GM12878 (cell line): ENCODE data around the gene BNIP3. TPM values are rescaled to one million over a fixed set of nuclear protein-coding genes. Genes with fewer than 3 reads are reported as not detected.

Experiments used
- ATAC-seq: fragments of 200-7000 bp; cut with Tn5 transposase; 3 replicates; pipeline ENCODE4 v1.9.1; 2020; ENCODE audit warnings: mild to moderate bottlenecking, moderate library complexity
- BruUV-seq: library from RNA; stranded (reverse); fragments of 400-500 nt; replicated peaks from 2 replicates; lab custom pipeline; 2021; lab: Mats Ljungman, UMichigan
- CTCF ChIA-PET: fragments of 300-600 bp; sonication (Branson Sonifier 250); formaldehyde crosslinking; extraction: SDS; loops from one replicate; lab custom pipeline; 2021; ENCODE audit warnings: inconsistent platforms; lab: Yijun Ruan, JAX
- POLR2A ChIA-PET: fragments of 350-600 bp; formaldehyde crosslinking; extraction: SDS; loops from one replicate; lab custom pipeline; 2021; ENCODE audit warnings: inconsistent platforms; lab: Charles Lee
- RAD21 ChIA-PET: fragments of 300-600 bp; sonication (Branson Sonifier 250); formaldehyde crosslinking; loops from one replicate; lab custom pipeline; 2023; ENCODE audit warnings: antibody characterized with exemption; ENCODE audit not compliant: unreplicated experiment; lab: Charles Lee
- SMC1A ChIA-PET: fragments of 300-600 bp; sonication (Branson Sonifier 250); formaldehyde crosslinking; loops from one replicate; lab custom pipeline; 2023; ENCODE audit not compliant: unreplicated experiment, uncharacterized antibody; lab: Charles Lee
- DNase-seq: peaks from one replicate; pipeline ENCODE4 v3.0.0-alpha.2; 2011; ENCODE audit warnings: low read depth, low spot score
- FAIRE-seq: peaks from 3 replicates; lab custom pipeline; 2011; peaks lifted over from hg19 to GRCh38; lab: Jason Lieb, UNC
- H2AFZ ChIP-seq: 2 replicates; pipeline ENCODE4 v1.6.0; 2011; ENCODE audit warnings: low read depth, low read length, control low read depth; ENCODE audit not compliant: control insufficient read depth
- H3K27ac ChIP-seq: 2 replicates; pipeline ENCODE4 v1.5.1; 2011; ENCODE audit warnings: control low read depth; ENCODE audit not compliant: control insufficient read depth, insufficient read depth
- H3K27me3 ChIP-seq, 2 experiments: replicated peaks in 1 of 2; 2 replicates each; pipeline versions ENCODE4 v1.6.0 to v1.6.1; 2011; ENCODE audit warnings: low read length in 1 of 2; ENCODE audit not compliant: control insufficient read depth in 2 of 2, insufficient read depth in 2 of 2
- H3K36me3 ChIP-seq, 2 experiments: 2 replicates each; pipeline ENCODE4 v1.5.1; 2011; ENCODE audit warnings: low read length in 1 of 2; ENCODE audit not compliant: control insufficient read depth in 2 of 2, insufficient read depth in 2 of 2
- H3K4me1 ChIP-seq: 2 replicates; pipeline ENCODE4 v1.6.1; 2011; ENCODE audit warnings: mild to moderate bottlenecking, low read length, moderate library complexity, mixed read lengths; ENCODE audit not compliant: control insufficient read depth, insufficient read depth
- H3K4me2 ChIP-seq: 2 replicates; pipeline ENCODE4 v1.6.0; 2011; ENCODE audit warnings: control low read depth; ENCODE audit not compliant: control insufficient read depth, insufficient read depth
- H3K4me3 ChIP-seq: fragments of 200-600 bp; sonication (generic); 2 replicates; pipeline ENCODE4 v1.5.1; 2016
- H3K79me2 ChIP-seq: 2 replicates; pipeline ENCODE4 v1.6.0; 2011; ENCODE audit warnings: low read length; ENCODE audit not compliant: control insufficient read depth, insufficient read depth
- H3K9ac ChIP-seq: 2 replicates; pipeline ENCODE4 v1.8.0; 2011; ENCODE audit warnings: low read length, control low read depth, mixed read lengths; ENCODE audit not compliant: control insufficient read depth, insufficient read depth
- H3K9me3 ChIP-seq: replicated peaks from 3 replicates; pipeline ENCODE4 v1.5.1; 2011; ENCODE audit warnings: mild to moderate bottlenecking, low read length; ENCODE audit not compliant: control insufficient read depth, insufficient read depth
- H4K20me1 ChIP-seq: 2 replicates; pipeline ENCODE4 v1.6.0; 2011; ENCODE audit not compliant: control insufficient read depth, insufficient read depth
- EGR1 ChIP-seq, 2 experiments: IDR thresholded peaks; 1 replicate in 1 of 2; 2 replicates in 1 of 2; pipeline ENCODE4 v1.6.1; 2011 to 2012; ENCODE audit warnings: low read depth in 2 of 2, low read length in 2 of 2, borderline replicate concordance in 1 of 2, mild to moderate bottlenecking in 1 of 2, moderate library complexity in 1 of 2
- HDGF ChIP-seq: fragments of 450-650 bp; IDR thresholded peaks from 2 replicates; pipeline ENCODE4 v1.6.1; 2016; ENCODE audit warnings: antibody characterized with exemption
- IKZF1 ChIP-seq: fragments of 450-650 bp; conservative IDR thresholded peaks from 2 replicates; pipeline ENCODE4 v1.6.1; 2017; ENCODE audit warnings: antibody characterized with exemption, mild to moderate bottlenecking
- LARP7 ChIP-seq: fragments of 450-650 bp; IDR thresholded peaks from 2 replicates; pipeline ENCODE4 v1.6.1; 2017; ENCODE audit warnings: mild to moderate bottlenecking
- SRF ChIP-seq, 2 experiments: IDR thresholded peaks; 2 replicates each; pipeline ENCODE4 v1.6.1; 2011; ENCODE audit warnings: low read depth in 2 of 2, low read length in 2 of 2, mild to moderate bottlenecking in 1 of 2, moderate library complexity in 1 of 2
- ZZZ3 ChIP-seq: IDR thresholded peaks from 2 replicates; pipeline ENCODE4 v1.6.1; 2011; ENCODE audit warnings: low read depth; ENCODE audit not compliant: control insufficient read depth, insufficient read length
- WGBS: methylation state at CpG from one replicate; pipeline ENCODE4 v1.1.6; 2016; ENCODE audit warnings: low lambda C conversion rate; ENCODE audit not compliant: insufficient replicate concordance, insufficient coverage; ENCODE audit errors: missing lambda C conversion rate; 5-methylcytosine and 5-hydroxymethylcytosine counted together
- in situ Hi-C: fragments of 300-500 bp; cut with MboI; formaldehyde crosslinking; loops from 9 replicates; pipeline ENCODE4 v1.14.3; 2018; ENCODE audit warnings: mixed read lengths
- intact Hi-C: fragments of 100-400 bp; cut with micrococcal nuclease; formaldehyde crosslinking; loops from one replicate; pipeline ENCODE4 v1.14.2; 2022; ENCODE audit not compliant: unreplicated experiment
- polyA plus RNA-seq, 11 experiments: library from polyadenylated mRNA; depleted of rRNA in 4 of 11; unstranded in 6 of 11; stranded (reverse) in 5 of 11; fragments of >200 nt; fragmentation: Nextera tagmentation in 4 of 11; fragmentation: Illumina TruSeq in 1 of 11; extraction: Ambion mirVana in 4 of 11; extraction: Trizol in 1 of 11; gene quantifications; 1 replicate in 1 of 11; 2 replicates in 10 of 11; pipeline versions ENCODE4 v1.2.1 to v1.2.3, GENCODE V29; 2011 to 2016; ENCODE audit warnings: inconsistent platforms in 2 of 11, missing spikeins in 2 of 11, low read depth in 1 of 11
- total RNA-seq, 4 experiments: library from RNA; depleted of rRNA in 3 of 4; stranded (reverse); fragments of >200 nt in 3 of 4; fragmentation: Illumina TruSeq in 1 of 4; extraction: Trizol in 1 of 4; gene quantifications; 2 replicates each; pipeline versions ENCODE4 v1.2.1 to v1.2.3, GENCODE V29; 2013 to 2021

BNIP3 gene
- total and polyA plus RNA-seq, 10 of the 15 experiments (the other 5 are each of a cell fraction or from before 2014, with no cell fraction given) = 7.7 to 122 (median 29.9) TPM

DNA sequence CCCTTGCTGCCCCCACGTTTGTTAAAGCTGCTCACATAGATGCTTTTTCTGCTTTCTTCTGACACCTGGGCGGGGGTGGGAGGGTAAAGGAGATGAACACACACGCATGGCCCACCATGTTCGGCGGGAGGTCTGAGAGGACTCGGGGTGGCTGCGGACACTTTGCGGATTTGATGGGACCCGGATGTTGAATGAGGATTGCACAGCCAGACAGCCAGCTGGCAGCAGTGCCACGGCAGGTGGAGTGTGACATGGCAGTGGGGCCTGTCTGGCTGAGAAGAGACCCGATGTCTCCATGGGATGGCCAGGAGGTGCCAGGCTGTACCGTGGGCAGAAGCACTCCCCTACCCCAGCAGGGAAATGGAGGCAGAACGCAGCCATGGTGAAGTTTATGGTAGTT is 49.7 kb downstream of the BNIP3 start (continued):
- TF ChIP-seq IKZF1 = no peak
- TF ChIP-seq EGR1 (IDR thresholded peaks at IDR 0.05; ENCODE audit: borderline replicate concordance in 1 of 2, low read depth in 2 of 2, low read length in 2 of 2) = no peak
- TF ChIP-seq HDGF = no peak

DNA sequence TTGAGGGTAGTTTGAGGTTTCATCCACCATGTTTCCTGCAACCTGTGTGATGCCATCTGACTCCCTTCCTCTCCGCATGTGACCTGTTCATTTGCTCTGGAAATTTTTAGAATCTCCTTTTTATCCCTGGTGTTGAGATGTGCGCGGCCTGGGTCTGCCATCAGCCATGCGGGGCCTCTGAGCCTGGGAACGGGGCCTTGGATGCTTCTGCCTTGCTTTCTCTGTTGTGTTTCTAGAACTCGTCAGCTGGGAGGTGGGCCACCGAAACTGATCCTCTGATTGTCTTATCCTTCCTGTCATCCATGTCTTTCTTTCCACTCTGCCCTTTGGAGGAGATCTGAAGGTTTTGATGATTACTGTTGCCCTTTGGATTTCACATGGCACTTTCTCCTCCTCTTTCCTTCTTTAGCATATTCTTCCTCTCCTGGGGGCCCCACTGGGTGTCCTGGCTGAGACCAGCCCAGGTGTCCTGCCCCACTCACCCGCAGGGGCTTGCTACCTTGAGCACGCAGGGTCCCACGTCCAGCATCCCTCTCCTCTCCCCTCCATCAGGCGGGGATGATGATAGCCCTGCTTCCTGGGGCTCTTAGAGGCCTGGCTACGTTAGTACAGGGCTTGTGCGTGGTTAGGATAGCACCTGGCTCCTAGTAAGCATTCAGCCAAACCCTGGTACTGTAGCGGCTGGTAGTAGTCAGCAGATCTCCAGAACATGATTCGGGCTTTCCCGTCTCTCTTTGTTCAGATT is 51.0 kb downstream of the BNIP3 start:
- H3K27ac ChIP-seq = no peak overlapping the region
- SMC1A ChIA-PET = no interaction called here
- TF ChIP-seq SRF (IDR thresholded peaks at IDR 0.05; ENCODE audit: low read depth in 2 of 2, low read length in 2 of 2) = no peak
- no peak for TF ChIP-seq LARP7
- no peak for TF ChIP-seq ZZZ3
- TF ChIP-seq, all 136 proteins: peak for 0
- Histone ChIP-seq H3K36me3 (peaks cover 8 to 13% of the 10 kb centered on the region in 2 experiments; a peak in 3 of 4 replicates), H4K20me1 (peaks cover 4% of the 10 kb centered on the region; the same call in 1 of the 2 replicates), H3K27me3 (no peaks in the 10 kb centered on the region), H3K4me2 (no peak overlapping the region), H3K4me1 (peaks cover 25% of the 10 kb centered on the region), H3K9ac (no peak overlapping the region), H3K4me3 (no peak overlapping the region), H3K79me2 (peaks cover 58% of the 10 kb centered on the region), H3K9me3 (no peaks in the 10 kb centered on the region; the same call in 2 of the 3 replicates), H2AFZ (no peak overlapping the region)
- in situ Hi-C loops = no loop called here
- CTCF ChIA-PET = no interaction called here
- FAIRE-seq = no peak
- intact Hi-C loops = no loop called here
- DNase-seq = no peak
- WGBS = 98% methylated on average over 16 of the region's 16 CpGs
- RAD21 ChIA-PET = no interaction called here
- POLR2A ChIA-PET = no interaction called here
- ATAC-seq = no peak
- no TSS peak for BruUV-seq
